Lower leg skin (tissue), 3 donors: Measurements from ENCODE around the gene LAMTOR5.

Experiments used
- CTCF ChIP-seq, 3 donors: fragments of 450-650 bp; IDR thresholded peaks; one replicate each; pipeline ENCODE4 v1.5.1; 2016; ENCODE audit warnings: antibody characterized with exemption in 3 of 3, mild to moderate bottlenecking in 3 of 3, moderate library complexity in 2 of 3
- POLR2A ChIP-seq, 2 donors: fragments of 450-650 bp; IDR thresholded peaks; one replicate each; pipeline ENCODE4 v1.6.1; 2016 to 2017; ENCODE audit warnings: antibody characterized with exemption in 2 of 2, mild to moderate bottlenecking in 1 of 2, moderate library complexity in 1 of 2

GRCh38 chr1:110428946-110429345 lies 21.5 kb upstream of the LAMTOR5 start:
- TF ChIP-seq CTCF (IDR thresholded peaks at IDR 0.05) (no peak), POLR2A (IDR thresholded peaks at IDR 0.05) (no peak)
